B cell (primary cell): Measurements from ENCODE around the gene LIPF. TPM values are rescaled to one million over a fixed set of nuclear protein-coding genes. Genes with fewer than 3 reads are reported as not detected.

Source experiments
- ATAC-seq: fragments of 200-7000 bp; cut with Tn5 transposase; one replicate; pipeline ENCODE4 v1.10.0; 2021; ENCODE audit warnings: low read depth, mild to moderate bottlenecking, moderate number of reproducible peaks, moderate library complexity
- CTCF ChIA-PET: fragments of 350-600 bp; sonication (Branson Sonifier 250); formaldehyde crosslinking; loops from one replicate; lab custom pipeline; 2021; ENCODE audit warnings: antibody characterized with exemption, inconsistent platforms; lab: Charles Lee
- POLR2A ChIA-PET: fragments of 350-600 bp; sonication (Branson Sonifier 250); formaldehyde crosslinking; loops from one replicate; lab custom pipeline; 2021; ENCODE audit warnings: antibody characterized with exemption; lab: Charles Lee
- DNase-seq: peaks from one replicate; pipeline ENCODE4 v3.0.0; 2013
- H2AFZ ChIP-seq: 2 replicates; pipeline ENCODE4 v1.6.1; 2012; ENCODE audit warnings: mild to moderate bottlenecking, low read depth, low read length; ENCODE audit not compliant: insufficient read depth, poor library complexity, severe bottlenecking
- H3K27ac ChIP-seq, 2 donors: 1 replicate in 1 of 2; 2 replicates in 1 of 2; pipeline ENCODE4 v1.5.1; 2012 to 2013; ENCODE audit warnings: low read length in 2 of 2, mild to moderate bottlenecking in 2 of 2, moderate library complexity in 1 of 2
- H3K27me3 ChIP-seq, 4 experiments: fragments of 200-600 bp in 1 of 4; sonication (generic) in 1 of 4; replicated peaks in 1 of 4; 1 replicate in 2 of 4; 2 replicates in 2 of 4; pipeline versions ENCODE4 v1.6.1 to v1.7.0; 2013 to 2016; ENCODE audit warnings: low read length in 3 of 4, mild to moderate bottlenecking in 2 of 4, mixed read lengths in 1 of 4, moderate library complexity in 1 of 4; ENCODE audit not compliant: insufficient read depth in 4 of 4, control insufficient read depth in 3 of 4; ENCODE audit errors: control extremely low read depth in 1 of 4
- H3K36me3 ChIP-seq, 2 experiments: replicated peaks in 1 of 2; 1 replicate in 1 of 2; 2 replicates in 1 of 2; pipeline versions ENCODE4 v1.6.1 to v1.7.1; 2013; ENCODE audit warnings: low read length in 1 of 2; ENCODE audit not compliant: insufficient read depth in 2 of 2, control insufficient read depth in 1 of 2; ENCODE audit errors: control extremely low read depth in 1 of 2, extremely low read depth in 1 of 2
- H3K4me1 ChIP-seq, 2 donors: fragments of 200-600 bp in 1 of 2; sonication (generic) in 1 of 2; 1 replicate in 1 of 2; 2 replicates in 1 of 2; pipeline versions ENCODE4 v1.5.1 to v1.6.1; 2013 to 2017; ENCODE audit warnings: low read length in 2 of 2; ENCODE audit not compliant: control insufficient read depth in 2 of 2, insufficient read depth in 2 of 2
- H3K4me2 ChIP-seq: replicated peaks from 2 replicates; pipeline ENCODE3; 2012; ENCODE audit warnings: mild to moderate bottlenecking, low read depth, low read length; ENCODE audit not compliant: poor library complexity, severe bottlenecking
- H3K4me3 ChIP-seq, 5 experiments: fragments of 200-600 bp in 1 of 5; sonication (generic) in 1 of 5; 1 replicate in 3 of 5; 2 replicates in 2 of 5; pipeline versions ENCODE4 v1.5.1 to v1.7.0; 2011 to 2016; ENCODE audit warnings: low read length in 4 of 5, mild to moderate bottlenecking in 4 of 5, low read depth in 2 of 5, control low read depth in 1 of 5, moderate library complexity in 1 of 5; ENCODE audit not compliant: insufficient read depth in 1 of 5; ENCODE audit errors: control extremely low read depth in 1 of 5, extremely low read depth in 1 of 5
- H3K79me2 ChIP-seq: fragments of 200-600 bp; sonication (generic); one replicate; pipeline ENCODE4 v1.6.0; 2016; ENCODE audit warnings: low read length; ENCODE audit not compliant: control insufficient read depth, insufficient read depth
- H3K9ac ChIP-seq: fragments of 200-600 bp; sonication (generic); 2 replicates; pipeline ENCODE4 v1.6.1; 2017; ENCODE audit warnings: mild to moderate bottlenecking, low read length, moderate library complexity
- H3K9me3 ChIP-seq, 3 donors: one replicate each; pipeline versions ENCODE4 v1.6.1 to v1.7.1; 2013; ENCODE audit warnings: low read length in 2 of 3; ENCODE audit not compliant: control insufficient read depth in 2 of 3, insufficient read depth in 1 of 3; ENCODE audit errors: control extremely low read depth in 1 of 3
- H4K20me1 ChIP-seq: 2 replicates; pipeline ENCODE4 v1.6.0; 2012; ENCODE audit warnings: mild to moderate bottlenecking, low read length; ENCODE audit not compliant: insufficient read depth, control insufficient read depth, poor library complexity, severe bottlenecking
- H3K27ac Mint-ChIP-seq: one replicate; pipeline ENCODE4 v1.8.0; 2021; ENCODE audit warnings: mixed read lengths
- H3K27me3 Mint-ChIP-seq: one replicate; pipeline ENCODE4 v1.8.0; 2021; ENCODE audit warnings: mixed read lengths
- H3K4me1 Mint-ChIP-seq: one replicate; pipeline ENCODE4 v1.8.0; 2021; ENCODE audit warnings: mixed read lengths
- H3K4me3 Mint-ChIP-seq: one replicate; pipeline ENCODE4 v1.8.0; 2021; ENCODE audit warnings: mixed read lengths
- H3K9me3 Mint-ChIP-seq: one replicate; pipeline ENCODE4 v1.8.0; 2022; ENCODE audit warnings: mixed read lengths; ENCODE audit not compliant: insufficient read depth
- EZH2 ChIP-seq: IDR thresholded peaks from 2 replicates; pipeline ENCODE4 v1.6.1; 2012; ENCODE audit warnings: borderline replicate concordance, low read depth, mild to moderate bottlenecking, moderate library complexity, low read length; ENCODE audit not compliant: insufficient read depth, poor library complexity, severe bottlenecking
- WGBS: methylation state at CpG from one replicate; pipeline ENCODE4 v1.1.5; 2013; ENCODE audit warnings: missing lambda C conversion rate; ENCODE audit not compliant: insufficient coverage; 5-methylcytosine and 5-hydroxymethylcytosine counted together
- intact Hi-C: fragments of 100-400 bp; cut with micrococcal nuclease; formaldehyde crosslinking; loops from one replicate; pipeline ENCODE4 v1.10.0; 2022
- polyA plus RNA-seq: library from polyadenylated mRNA; depleted of rRNA; stranded (reverse); fragments of >200 nt; gene quantifications from 2 replicates; pipeline ENCODE4 v1.2.3, GENCODE V29; 2012
- total RNA-seq, 2 donors: library from RNA; stranded (reverse); fragments of 120-200 nt in 1 of 2; gene quantifications; 1 replicate in 1 of 2; 2 replicates in 1 of 2; pipeline versions ENCODE4 v1.2.3 to v1.2.4, GENCODE V29; 2013 to 2022
- TF ChIP-seq, protein P1 (sequence below): fragments of 200-600 bp; IDR thresholded peaks from one replicate; pipeline ENCODE4 v1.8.0; 2022; ENCODE audit warnings: antibody characterized with exemption, mild to moderate bottlenecking

LIPF gene
- total and polyA plus RNA-seq, 2 donors (not counting 1 experiment from before 2014, with no cell fraction given) = not detected

DNA sequence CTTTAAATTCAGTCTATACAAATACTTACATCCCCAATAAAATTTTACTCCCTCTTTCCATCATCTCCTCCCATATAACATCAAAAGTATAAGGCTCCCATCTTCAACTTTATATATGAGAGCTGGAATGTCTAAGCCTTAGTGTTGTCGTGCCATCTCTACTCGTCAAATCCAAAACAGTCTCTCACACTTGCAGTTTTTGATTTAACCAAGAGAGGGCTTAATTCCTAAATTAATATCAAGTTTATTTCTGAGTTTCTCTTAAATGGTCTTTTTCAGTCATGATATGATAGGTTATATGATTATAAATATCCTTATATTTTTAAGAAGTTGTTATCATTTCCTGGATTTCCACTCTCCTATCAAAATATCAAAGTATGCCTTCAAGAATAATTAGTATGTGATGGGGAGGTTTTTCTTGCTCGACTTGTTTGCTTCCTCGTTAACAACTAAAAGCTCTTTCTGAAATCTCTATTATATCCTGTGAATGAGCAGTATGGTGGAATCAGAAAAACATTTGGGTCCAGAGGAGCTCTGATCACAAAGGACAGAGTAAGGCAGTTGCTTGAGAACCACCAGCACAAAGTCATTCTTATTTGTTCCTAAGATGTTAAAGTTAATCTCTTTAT lies 29.3 kb downstream of the LIPF start:
- H3K4me3 Mint-ChIP-seq = no peak overlapping the region
- Histone ChIP-seq H3K4me1 (no peaks in the 10 kb centered on the region), H3K4me3 (no peak overlapping the region), H3K4me2 (no peak overlapping the region), H3K36me3 (no peaks in the 10 kb centered on the region), H3K79me2 (no peaks in the 10 kb centered on the region), H2AFZ (no peak overlapping the region), H3K27ac (no peak overlapping the region), H3K9me3 (no peaks in the 10 kb centered on the region), H3K27me3 (peaks cover 0 to 5% (median 2%) of the 10 kb centered on the region in 4 experiments), H4K20me1 (no peaks in the 10 kb centered on the region), H3K9ac (no peak overlapping the region)
- no peak for TF ChIP-seq EZH2
- TF ChIP-seq, protein P1, sequence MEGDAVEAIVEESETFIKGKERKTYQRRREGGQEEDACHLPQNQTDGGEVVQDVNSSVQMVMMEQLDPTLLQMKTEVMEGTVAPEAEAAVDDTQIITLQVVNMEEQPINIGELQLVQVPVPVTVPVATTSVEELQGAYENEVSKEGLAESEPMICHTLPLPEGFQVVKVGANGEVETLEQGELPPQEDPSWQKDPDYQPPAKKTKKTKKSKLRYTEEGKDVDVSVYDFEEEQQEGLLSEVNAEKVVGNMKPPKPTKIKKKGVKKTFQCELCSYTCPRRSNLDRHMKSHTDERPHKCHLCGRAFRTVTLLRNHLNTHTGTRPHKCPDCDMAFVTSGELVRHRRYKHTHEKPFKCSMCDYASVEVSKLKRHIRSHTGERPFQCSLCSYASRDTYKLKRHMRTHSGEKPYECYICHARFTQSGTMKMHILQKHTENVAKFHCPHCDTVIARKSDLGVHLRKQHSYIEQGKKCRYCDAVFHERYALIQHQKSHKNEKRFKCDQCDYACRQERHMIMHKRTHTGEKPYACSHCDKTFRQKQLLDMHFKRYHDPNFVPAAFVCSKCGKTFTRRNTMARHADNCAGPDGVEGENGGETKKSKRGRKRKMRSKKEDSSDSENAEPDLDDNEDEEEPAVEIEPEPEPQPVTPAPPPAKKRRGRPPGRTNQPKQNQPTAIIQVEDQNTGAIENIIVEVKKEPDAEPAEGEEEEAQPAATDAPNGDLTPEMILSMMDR = no peak
- H3K9me3 Mint-ChIP-seq = no peaks in the 10 kb centered on the region
- POLR2A ChIA-PET = no interaction called here
- no peak overlapping the region for H3K27ac Mint-ChIP-seq
- ATAC-seq = no peak
- H3K27me3 Mint-ChIP-seq = peaks cover 28% of the 10 kb centered on the region
- H3K4me1 Mint-ChIP-seq = no peaks in the 10 kb centered on the region
- CTCF ChIA-PET = no interaction called here
- no peak for DNase-seq
- WGBS = no CpG with 5 or more reads among the region's 4 CpGs
- intact Hi-C loops = no loop called here

GRCh38 chr10:88702848-88703597 lies 38.8 kb downstream of the LIPF start:
- ChIA-PET CTCF (no interaction called here), POLR2A (no interaction called here)
- H3K4me3 Mint-ChIP-seq = no peak overlapping the region
- H2AFZ ChIP-seq = no peak overlapping the region
- no peaks in the 10 kb centered on the region for H4K20me1 ChIP-seq
- H3K4me2 ChIP-seq = no peak overlapping the region
- no peak overlapping the region for H3K27ac ChIP-seq
- H3K4me3 ChIP-seq = no peak overlapping the region
- WGBS = 71% methylated on average over 1 of the region's 4 CpGs
- TF ChIP-seq, protein P1 = no peak
- no peak for TF ChIP-seq EZH2
- H3K27ac Mint-ChIP-seq = no peak overlapping the region
- no peak for DNase-seq
- no peaks in the 10 kb centered on the region for H3K79me2 ChIP-seq
- H3K9me3 ChIP-seq = no peaks in the 10 kb centered on the region
- no peaks in the 10 kb centered on the region for H3K9me3 Mint-ChIP-seq
- H3K4me1 Mint-ChIP-seq = no peaks in the 10 kb centered on the region
- H3K27me3 ChIP-seq = peaks cover 0 to 6% (median 0%) of the 10 kb centered on the region in 4 experiments
- ATAC-seq = no peak
- no peaks in the 10 kb centered on the region for H3K36me3 ChIP-seq
- no peak overlapping the region for H3K9ac ChIP-seq
- intact Hi-C loops = no loop called here
- H3K4me1 ChIP-seq = no peaks in the 10 kb centered on the region
- H3K27me3 Mint-ChIP-seq = peaks cover 2% of the 10 kb centered on the region
